Measurements from ENCODE around the gene EFNA1. TPM values are rescaled to one million over a fixed set of nuclear protein-coding genes. Genes with fewer than 3 reads are reported as not detected.

EFNA1 gene
- total RNA-seq, 2 donors from 2014 or later, result 0.68 to 1.6 TPM

Other genes starting within 250 kb of the EFNA1 start
- gene PMVK, start 191.2 kb upstream of the EFNA1 start, total RNA-seq, result 10 to 100 TPM; 12.2 to 34.2 TPM
- 10 to 100 TPM; 40.9 to 41.1 TPM for gene PBXIP1, start 171.8 kb upstream of the EFNA1 start, total RNA-seq
- 10 to 100 TPM; 27.7 to 55.3 TPM for gene PYGO2, start 166.1 kb upstream of the EFNA1 start, total RNA-seq
- gene SHC1, start 157.1 kb upstream of the EFNA1 start, total RNA-seq, result 10 to 100 TPM; 50.3 to 76.2 TPM
- 100 to 1,000 TPM; 202 to 308 TPM for gene CKS1B, start 153.2 kb upstream of the EFNA1 start, total RNA-seq
- 10 to 100 TPM; 40.8 to 41.9 TPM for gene FLAD1, start 144.5 kb upstream of the EFNA1 start, total RNA-seq
- gene LENEP, start 134.3 kb upstream of the EFNA1 start, total RNA-seq, result under 1 TPM; 0.66 to 0.68 TPM
- gene ZBTB7B, start 125.1 kb upstream of the EFNA1 start, total RNA-seq, result 100 to 1,000 TPM in 1 of 2 donors, 10 to 100 TPM in 1; 97.4 to 184 TPM
- 1 to 10 TPM; 1.5 to 1.8 TPM for gene DCST2, start 94.1 kb upstream of the EFNA1 start, total RNA-seq
- gene DCST1, start 94.1 kb upstream of the EFNA1 start, total RNA-seq, result under 1 TPM in 1 of 2 donors, not detected in 1; 0.34 TPM
- 10 to 100 TPM; 49.9 to 52.8 TPM for gene ADAM15, start 76.6 kb upstream of the EFNA1 start, total RNA-seq
- 1 to 10 TPM; 5.7 to 9.5 TPM for gene EFNA4, start 64.1 kb upstream of the EFNA1 start, total RNA-seq
- gene EFNA3, start 49.0 kb upstream of the EFNA1 start, total RNA-seq, result 10 to 100 TPM in 1 of 2 donors, 1 to 10 TPM in 1; 1.7 to 12.6 TPM
- 10 to 100 TPM; 47.4 to 49.4 TPM for gene SLC50A1, start 8.0 kb downstream of the EFNA1 start, total RNA-seq
- 10 to 100 TPM; 26.4 to 40.8 TPM for gene DPM3, start 12.7 kb downstream of the EFNA1 start, total RNA-seq
- 100 to 1,000 TPM; 106 to 162 TPM for gene KRTCAP2, start 45.4 kb downstream of the EFNA1 start, total RNA-seq
- gene TRIM46, start 46.0 kb downstream of the EFNA1 start, total RNA-seq, result 10 to 100 TPM in 1 of 2 donors, 1 to 10 TPM in 1; 6.8 to 15.2 TPM
- gene THBS3, start 80.0 kb downstream of the EFNA1 start, total RNA-seq, result 10 to 100 TPM; 17.2 to 23.6 TPM
- 10 to 100 TPM; 46.6 to 57.2 TPM for gene MTX1, start 80.8 kb downstream of the EFNA1 start, total RNA-seq
- 10 to 100 TPM; 14.3 to 45.8 TPM for gene ENTREP3, start 127.6 kb downstream of the EFNA1 start, total RNA-seq
- gene SCAMP3, start 134.5 kb downstream of the EFNA1 start, total RNA-seq, result 100 to 1,000 TPM in 1 of 2 donors, 10 to 100 TPM in 1; 98.9 to 107 TPM
- 100 to 1,000 TPM in 1 of 2 donors, 10 to 100 TPM in 1; 90.7 to 106 TPM for gene CLK2, start 145.6 kb downstream of the EFNA1 start, total RNA-seq
- gene HCN3, start 149.6 kb downstream of the EFNA1 start, total RNA-seq, result 1 to 10 TPM; 3.9 to 4.8 TPM
- under 1 TPM in 1 of 2 donors, not detected in 1; 0.14 TPM for gene PKLR, start 173.6 kb downstream of the EFNA1 start, total RNA-seq
- 100 to 1,000 TPM; 349 to 372 TPM for gene FDPS, start 181.0 kb downstream of the EFNA1 start, total RNA-seq
- 10 to 100 TPM; 23.1 to 28.7 TPM for gene RUSC1, start 193.0 kb downstream of the EFNA1 start, total RNA-seq